OCI-LY3 (cell line): Measurements from ENCODE around the gene MAGIX.

ENCODE experiments used
- EZH2phosphoT487 ChIP-seq: fragments of 200-600 bp; shearing (Covaris generic); IDR thresholded peaks from 2 replicates; pipeline ENCODE4 v1.6.1; 2018; ENCODE audit warnings: antibody characterized with exemption, mixed run types, low read depth
- TF ChIP-seq, protein P1 (sequence below): fragments of 200-600, 300-600 bp; sonication (generic); IDR thresholded peaks from 2 replicates; pipeline ENCODE4 v1.5.1; 2014; ENCODE audit warnings: antibody characterized with exemption, low read length, low read depth

DNA sequence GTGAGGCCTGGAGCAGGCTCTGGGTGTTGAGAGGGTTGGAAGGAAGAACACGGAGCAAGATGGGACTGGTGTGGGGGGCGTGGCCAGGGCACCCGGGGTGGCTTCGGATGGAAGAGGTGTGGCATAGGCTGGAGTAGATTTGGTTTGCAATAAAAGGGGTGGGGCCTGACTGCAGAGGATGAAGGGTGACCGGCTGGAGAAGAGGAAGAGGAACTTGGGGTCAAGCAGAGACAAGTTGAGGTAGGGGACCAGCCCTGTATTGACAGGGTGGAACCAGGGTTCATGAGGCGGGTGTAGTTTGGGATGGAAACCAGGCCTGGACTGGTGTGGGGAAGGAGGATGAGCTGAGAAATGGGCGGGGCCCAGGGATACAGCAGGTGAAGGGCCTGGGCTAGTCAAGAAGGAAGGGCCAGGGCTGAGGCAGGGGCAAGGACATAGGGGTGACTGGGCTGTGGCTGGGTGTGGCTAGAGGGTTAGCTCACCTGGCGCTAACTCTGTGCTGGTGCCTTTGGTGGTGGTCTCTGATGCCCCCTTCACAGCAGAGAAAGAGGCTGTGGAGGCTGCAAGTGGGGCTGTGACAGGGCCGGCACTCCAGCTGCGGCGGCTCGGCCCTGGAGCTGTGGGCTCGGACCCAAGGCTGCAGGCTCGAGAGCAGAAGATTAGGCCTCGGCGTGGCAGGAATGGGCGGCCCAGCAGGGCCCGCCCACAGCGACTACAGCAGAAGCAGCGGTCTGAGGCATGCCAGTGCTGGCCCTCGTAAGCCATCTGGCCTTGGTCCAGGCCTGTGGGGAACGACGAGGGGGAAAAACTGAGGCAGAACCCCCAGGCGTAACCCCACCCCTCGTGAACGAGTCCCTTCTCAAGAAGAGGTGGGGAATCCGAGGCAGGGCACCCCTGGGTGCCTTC, 14.1 kb downstream of the MAGIX start:
- TF ChIP-seq, protein P1, sequence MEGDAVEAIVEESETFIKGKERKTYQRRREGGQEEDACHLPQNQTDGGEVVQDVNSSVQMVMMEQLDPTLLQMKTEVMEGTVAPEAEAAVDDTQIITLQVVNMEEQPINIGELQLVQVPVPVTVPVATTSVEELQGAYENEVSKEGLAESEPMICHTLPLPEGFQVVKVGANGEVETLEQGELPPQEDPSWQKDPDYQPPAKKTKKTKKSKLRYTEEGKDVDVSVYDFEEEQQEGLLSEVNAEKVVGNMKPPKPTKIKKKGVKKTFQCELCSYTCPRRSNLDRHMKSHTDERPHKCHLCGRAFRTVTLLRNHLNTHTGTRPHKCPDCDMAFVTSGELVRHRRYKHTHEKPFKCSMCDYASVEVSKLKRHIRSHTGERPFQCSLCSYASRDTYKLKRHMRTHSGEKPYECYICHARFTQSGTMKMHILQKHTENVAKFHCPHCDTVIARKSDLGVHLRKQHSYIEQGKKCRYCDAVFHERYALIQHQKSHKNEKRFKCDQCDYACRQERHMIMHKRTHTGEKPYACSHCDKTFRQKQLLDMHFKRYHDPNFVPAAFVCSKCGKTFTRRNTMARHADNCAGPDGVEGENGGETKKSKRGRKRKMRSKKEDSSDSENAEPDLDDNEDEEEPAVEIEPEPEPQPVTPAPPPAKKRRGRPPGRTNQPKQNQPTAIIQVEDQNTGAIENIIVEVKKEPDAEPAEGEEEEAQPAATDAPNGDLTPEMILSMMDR: no peak
- no peak for TF ChIP-seq EZH2phosphoT487
